OCI-LY3 (cell line): ENCODE data around the gene MATN4.

Experiments used
- EZH2phosphoT487 ChIP-seq: fragments of 200-600 bp; shearing (Covaris generic); IDR thresholded peaks from 2 replicates; pipeline ENCODE4 v1.6.1; 2018; ENCODE audit warnings: antibody characterized with exemption, mixed run types, low read depth
- TF ChIP-seq, protein P1 (sequence below): fragments of 200-600, 300-600 bp; sonication (generic); IDR thresholded peaks from 2 replicates; pipeline ENCODE4 v1.5.1; 2014; ENCODE audit warnings: antibody characterized with exemption, low read length, low read depth

DNA sequence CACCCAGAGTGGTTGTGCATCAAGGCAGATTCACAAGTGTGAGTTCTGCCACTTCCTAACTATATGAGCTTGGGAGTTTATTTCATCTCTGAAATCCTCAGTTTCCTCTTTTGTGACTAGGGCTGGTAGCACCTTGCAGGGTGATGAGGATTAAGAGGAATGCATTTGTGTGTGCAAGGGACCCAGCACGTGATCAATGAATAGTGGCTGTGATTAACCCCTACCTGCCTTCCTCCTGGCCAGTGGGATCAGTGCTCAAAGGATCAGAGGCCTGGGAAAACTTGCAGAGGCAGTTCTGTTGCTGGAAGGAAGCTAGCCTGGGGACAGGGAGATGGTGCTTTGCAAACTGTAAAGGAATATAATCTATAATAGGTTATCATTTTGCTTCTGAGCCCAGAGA lies 32.9 kb upstream of the MATN4 start:
- TF ChIP-seq, protein P1, sequence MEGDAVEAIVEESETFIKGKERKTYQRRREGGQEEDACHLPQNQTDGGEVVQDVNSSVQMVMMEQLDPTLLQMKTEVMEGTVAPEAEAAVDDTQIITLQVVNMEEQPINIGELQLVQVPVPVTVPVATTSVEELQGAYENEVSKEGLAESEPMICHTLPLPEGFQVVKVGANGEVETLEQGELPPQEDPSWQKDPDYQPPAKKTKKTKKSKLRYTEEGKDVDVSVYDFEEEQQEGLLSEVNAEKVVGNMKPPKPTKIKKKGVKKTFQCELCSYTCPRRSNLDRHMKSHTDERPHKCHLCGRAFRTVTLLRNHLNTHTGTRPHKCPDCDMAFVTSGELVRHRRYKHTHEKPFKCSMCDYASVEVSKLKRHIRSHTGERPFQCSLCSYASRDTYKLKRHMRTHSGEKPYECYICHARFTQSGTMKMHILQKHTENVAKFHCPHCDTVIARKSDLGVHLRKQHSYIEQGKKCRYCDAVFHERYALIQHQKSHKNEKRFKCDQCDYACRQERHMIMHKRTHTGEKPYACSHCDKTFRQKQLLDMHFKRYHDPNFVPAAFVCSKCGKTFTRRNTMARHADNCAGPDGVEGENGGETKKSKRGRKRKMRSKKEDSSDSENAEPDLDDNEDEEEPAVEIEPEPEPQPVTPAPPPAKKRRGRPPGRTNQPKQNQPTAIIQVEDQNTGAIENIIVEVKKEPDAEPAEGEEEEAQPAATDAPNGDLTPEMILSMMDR, result no peak
- TF ChIP-seq EZH2phosphoT487, result no peak
